Activated naive CD4-positive, alpha-beta T cell treated with anti-CD3 and anti-CD28 coated beads, Interleukin-2, amount 10 ng/mL, durations not matched to agents 7 days and 5 days (primary cell): ENCODE data around the gene HAP1.
A peak's percentile ranks its signal among the peaks of the same experiment; 100 is the strongest.
"Not testable (repeated sequence)": the region's sequence is repeated elsewhere in the genome, so short reads cannot be mapped to it uniquely, and the experiment has no call there.

Source experiments
- CTCF ChIA-PET: fragments of 350-600 bp; sonication (Branson Sonifier 250); formaldehyde crosslinking; loops from one replicate; lab custom pipeline; 2021; ENCODE audit warnings: antibody characterized with exemption; lab: Charles Lee
- DNase-seq: peaks from one replicate; pipeline ENCODE4 v3.0.0-alpha.2; 2020
- H3K27ac Mint-ChIP-seq: one replicate; pipeline ENCODE4 v1.8.0; 2021; ENCODE audit warnings: mild to moderate bottlenecking, moderate library complexity, mixed read lengths
- H3K27me3 Mint-ChIP-seq: one replicate; pipeline ENCODE4 v1.8.0; 2021; ENCODE audit warnings: mild to moderate bottlenecking, mixed read lengths
- H3K36me3 Mint-ChIP-seq: one replicate; pipeline ENCODE4 v1.8.0; 2021; ENCODE audit warnings: mixed read lengths
- H3K4me1 Mint-ChIP-seq: one replicate; pipeline ENCODE4 v1.8.0; 2021; ENCODE audit warnings: mixed read lengths
- H3K4me3 Mint-ChIP-seq: one replicate; pipeline ENCODE4 v1.8.0; 2021; ENCODE audit warnings: mild to moderate bottlenecking, moderate library complexity, mixed read lengths
- H3K9me3 Mint-ChIP-seq: one replicate; pipeline ENCODE4 v1.8.0; 2021; ENCODE audit warnings: mixed read lengths

HAP1 gene

DNA sequence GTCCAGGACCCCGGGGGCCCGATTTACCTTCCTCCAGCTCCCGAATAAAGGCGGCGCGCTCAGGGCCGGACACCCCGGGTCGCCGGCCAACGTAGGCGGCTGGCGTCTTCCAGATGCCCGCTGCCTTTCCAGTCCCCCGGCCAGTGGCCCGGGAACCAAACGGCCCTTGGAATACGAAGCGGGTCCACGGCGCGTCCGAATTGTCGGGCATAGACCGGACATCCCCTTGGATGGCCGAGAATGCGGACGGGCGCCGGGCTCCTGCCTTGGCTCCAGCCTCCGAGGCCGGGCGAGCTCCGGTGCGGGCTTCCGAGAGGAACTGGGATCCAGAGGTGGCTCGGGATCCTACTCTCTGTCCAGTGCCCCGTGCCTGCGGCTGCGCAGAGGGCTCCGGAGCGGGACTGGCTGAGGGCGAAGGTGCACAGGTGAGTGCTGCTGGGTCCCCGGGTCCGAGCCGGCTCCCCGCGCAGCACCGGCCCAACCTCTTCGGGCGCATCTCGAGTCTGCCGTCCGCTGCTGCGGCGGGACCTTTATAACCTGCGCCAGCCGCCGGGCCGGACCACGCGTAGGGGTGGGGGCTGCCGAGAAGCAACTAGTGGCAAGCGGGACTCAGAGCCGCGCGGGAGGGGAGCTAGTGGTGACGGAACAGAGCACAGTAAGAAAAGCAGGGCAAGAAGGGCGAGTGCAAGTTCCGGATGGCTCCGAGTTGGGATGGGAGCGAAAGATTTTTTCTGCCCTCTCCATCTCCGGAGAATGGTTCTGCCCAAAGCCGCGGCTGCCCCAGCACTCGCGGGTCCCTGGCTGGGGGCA is at the start of gene HAP1:
Gene HAP1 (minus strand): TSS at position 505 of the 810 bp plus-strand sequence. CDS start 9 bp downstream, at position 496.
- Mint-ChIP-seq H3K36me3 (no peaks in the 10 kb centered on the region), H3K4me3 (peak within 1 kb of the TSS; percentile 41), H3K9me3 (no peaks in the 10 kb centered on the region), H3K27ac (no peak within 1 kb of the TSS), H3K27me3 (peaks cover 87% of the 10 kb centered on the region), H3K4me1 (peaks cover 8% of the 10 kb centered on the region)
- DNase-seq, result peak; percentile 35
- CTCF ChIA-PET, result interaction anchor here (1.0 to 4.4 kb wide), 4 partner anchors 9 to 66 kb away, joined by 3 to 55 read pairs (median 3); no protein-coding TSS in a partner anchor

GRCh38 chr17:41782142-41782541 is 47.7 kb upstream of the HAP1 start:
- no peak overlapping the region for H3K27ac Mint-ChIP-seq

DNA sequence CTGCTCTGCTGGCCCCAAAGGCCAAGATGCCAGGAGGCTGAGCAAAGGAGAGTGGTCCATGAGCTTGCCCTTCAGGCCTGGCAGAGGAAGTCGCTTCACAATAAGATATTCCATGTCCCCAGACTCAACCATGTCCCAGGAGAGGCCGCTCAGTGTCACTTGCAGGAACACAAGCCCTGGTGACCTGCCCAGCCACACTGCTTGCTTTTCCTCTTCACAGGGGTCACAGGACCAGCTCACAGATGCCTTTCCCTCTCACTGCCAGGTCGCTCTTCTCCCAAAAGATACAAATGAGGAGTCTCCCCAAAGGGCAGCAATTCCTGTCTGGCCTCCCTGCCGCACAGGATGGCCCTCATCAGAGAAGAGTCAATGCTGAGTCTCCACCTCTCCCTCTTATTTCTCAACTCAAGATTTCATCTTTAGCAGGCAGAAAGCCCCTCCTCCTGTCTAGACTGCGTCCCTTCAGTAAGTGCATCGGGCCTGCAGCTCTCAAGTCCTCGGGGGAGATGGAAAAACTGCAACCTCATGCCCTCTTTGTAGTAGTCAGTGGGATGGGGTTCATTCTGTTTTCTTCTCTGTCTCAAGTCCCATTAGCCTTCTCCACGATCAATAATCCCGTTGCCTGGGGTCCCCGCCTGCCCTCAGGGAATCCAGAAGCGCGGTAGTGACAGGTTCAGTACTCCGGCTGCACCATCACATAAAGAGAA is 47.1 kb upstream of the HAP1 start:
- CTCF ChIA-PET, result no interaction called here
- Mint-ChIP-seq H3K27ac (no peak overlapping the region), H3K4me3 (no peak overlapping the region), H3K36me3 (no peaks in the 10 kb centered on the region), H3K9me3 (no peaks in the 10 kb centered on the region), H3K4me1 (peaks cover 10% of the 10 kb centered on the region), H3K27me3 (peaks cover 64% of the 10 kb centered on the region)
- DNase-seq, result no peak

More at GRCh38 chr17:41782142-41782541, 47.7 kb upstream of the HAP1 start:
- CTCF ChIA-PET, result no interaction called here
- no peak overlapping the region for H3K4me3 Mint-ChIP-seq
- H3K36me3 Mint-ChIP-seq, result no peaks in the 10 kb centered on the region
- H3K27me3 Mint-ChIP-seq, result peaks cover 67% of the 10 kb centered on the region
- no peak for DNase-seq
- peaks cover 14% of the 10 kb centered on the region for H3K4me1 Mint-ChIP-seq
- H3K9me3 Mint-ChIP-seq, result no peaks in the 10 kb centered on the region

DNA sequence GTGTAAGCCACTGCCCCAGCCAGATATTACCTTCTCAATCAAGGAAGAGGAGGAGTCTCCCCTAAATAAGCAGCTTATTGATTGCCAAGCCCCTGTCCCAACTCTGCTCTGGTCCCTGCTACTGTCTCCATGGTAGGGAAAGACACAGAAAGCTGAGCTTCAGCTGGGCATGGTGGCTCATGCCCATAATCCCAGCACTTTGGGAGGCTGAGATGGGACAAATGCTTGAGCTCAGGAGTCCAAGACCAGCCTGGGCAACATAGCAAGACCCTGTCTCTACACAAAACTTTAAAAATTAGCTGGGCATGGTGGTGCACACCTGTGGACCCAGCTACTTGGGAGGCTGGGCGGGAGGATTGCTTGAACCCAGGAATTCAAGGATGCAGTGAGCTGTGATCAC is 45.5 kb upstream of the HAP1 start:
- H3K36me3 Mint-ChIP-seq, result no peaks in the 10 kb centered on the region
- H3K27ac Mint-ChIP-seq, result no peak overlapping the region
- no peak for DNase-seq
- no peaks in the 10 kb centered on the region for H3K9me3 Mint-ChIP-seq
- CTCF ChIA-PET, result no interaction called here
- H3K4me3 Mint-ChIP-seq, result no peak overlapping the region
- H3K4me1 Mint-ChIP-seq, result peaks cover 5% of the 10 kb centered on the region
- H3K27me3 Mint-ChIP-seq, result peaks cover 48% of the 10 kb centered on the region

- Mint-ChIP-seq H3K4me3 (no peak overlapping the region), H3K27ac (no peak overlapping the region), H3K4me1 (no peaks in the 10 kb centered on the region), H3K27me3 (peaks cover 26% of the 10 kb centered on the region), H3K9me3 (no peaks in the 10 kb centered on the region), H3K36me3 (no peaks in the 10 kb centered on the region)
- CTCF ChIA-PET, result interaction anchor here (0.7 to 1.4 kb wide), 2 partner anchors 9 to 36 kb away, joined by 3 read pairs; partner anchors contain the start of gene JUP
- no peak for DNase-seq
Observed at GRCh38 chr17:41777574-41778188, 43.2 kb upstream of the HAP1 start.

DNA sequence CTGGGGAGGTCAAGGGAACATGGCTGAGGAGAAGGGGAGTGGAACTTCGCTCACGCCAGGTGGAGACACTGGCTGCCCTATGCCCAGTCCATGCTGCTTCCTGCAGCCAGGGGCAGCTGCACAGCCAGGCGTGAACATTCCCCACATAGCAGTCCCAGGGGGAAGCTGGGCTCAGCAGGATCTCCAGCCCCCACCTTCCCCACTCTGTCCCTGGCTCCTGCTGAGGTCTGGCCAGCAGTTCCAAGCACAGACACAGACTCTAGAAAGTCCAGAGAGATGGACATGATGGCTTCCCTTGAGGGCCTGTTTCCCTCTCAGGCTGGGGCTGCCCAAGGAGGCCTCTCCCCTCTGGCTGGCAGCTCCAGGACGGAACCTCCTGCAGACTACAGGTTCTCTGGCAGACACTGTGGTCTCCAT is 42.7 kb upstream of the HAP1 start:
- Mint-ChIP-seq H3K4me3 (no peak overlapping the region), H3K4me1 (no peaks in the 10 kb centered on the region), H3K27me3 (peaks cover 20% of the 10 kb centered on the region), H3K9me3 (no peaks in the 10 kb centered on the region), H3K27ac (no peak overlapping the region), H3K36me3 (no peaks in the 10 kb centered on the region)
- CTCF ChIA-PET, result interaction anchor here (0.7 kb wide), 1 partner anchor 35 kb away, joined by 3 read pairs; no protein-coding TSS in a partner anchor
- DNase-seq, result no peak

- H3K4me3 Mint-ChIP-seq, H3K4me1 Mint-ChIP-seq, DNase-seq, CTCF ChIA-PET, H3K27ac Mint-ChIP-seq, H3K36me3 Mint-ChIP-seq, H3K9me3 Mint-ChIP-seq: not testable (repeated sequence)
- H3K27me3 Mint-ChIP-seq, result peaks cover 13% of the 10 kb centered on the region
Observed at GRCh38 chr17:41776262-41776900, 41.9 kb upstream of the HAP1 start.

DNA sequence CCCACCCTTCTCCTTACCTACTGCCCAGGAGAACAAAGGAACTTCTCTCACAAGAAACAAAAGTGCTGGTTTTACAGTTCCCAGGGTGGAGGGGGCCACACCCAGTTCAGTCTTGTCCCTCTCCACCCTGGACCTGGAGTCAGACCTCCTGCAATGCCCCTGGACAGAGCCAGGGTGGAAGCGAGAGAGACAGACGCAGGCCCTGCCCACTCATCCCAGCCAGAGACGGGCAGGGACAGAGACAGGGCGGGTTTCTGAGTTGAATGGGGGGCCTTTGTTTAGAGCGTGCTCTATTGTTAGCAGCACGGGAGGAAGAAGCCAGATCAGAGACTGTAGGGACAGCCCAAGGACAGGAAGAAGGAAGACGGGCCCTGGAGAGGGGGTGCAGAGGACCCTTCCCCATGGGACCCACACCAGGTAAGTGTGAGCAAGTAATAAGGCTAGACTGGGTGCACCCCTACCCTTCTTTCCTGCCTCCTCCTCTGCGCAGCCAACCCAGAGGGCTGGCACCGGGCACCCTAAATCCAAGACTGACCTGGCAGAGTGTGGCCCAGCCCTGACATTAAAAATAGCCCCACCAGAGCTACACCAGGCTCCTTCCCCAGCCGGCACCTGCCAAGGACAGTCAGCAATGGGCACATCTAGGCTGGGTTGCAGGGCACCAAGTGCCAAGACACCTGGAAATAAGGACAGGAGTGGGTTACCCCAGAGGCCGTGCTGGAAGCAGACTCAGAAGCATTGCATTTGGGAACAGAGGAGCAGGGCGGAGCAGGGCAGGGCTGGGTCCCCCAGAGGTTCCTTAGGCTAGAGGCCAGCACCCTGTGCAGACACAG is 41.2 kb upstream of the HAP1 start:
- Mint-ChIP-seq H3K4me1 (no peaks in the 10 kb centered on the region), H3K27me3 (peaks cover 8% of the 10 kb centered on the region), H3K36me3 (no peaks in the 10 kb centered on the region), H3K27ac (no peak overlapping the region), H3K4me3 (no peak overlapping the region), H3K9me3 (no peaks in the 10 kb centered on the region)
- DNase-seq, result no peak
- CTCF ChIA-PET, result no interaction called here

GRCh38 chr17:41773731-41774193 is 39.3 kb upstream of the HAP1 start:
- Mint-ChIP-seq H3K36me3 (no peaks in the 10 kb centered on the region), H3K4me1 (no peaks in the 10 kb centered on the region), H3K27ac (no peak overlapping the region), H3K4me3 (no peak overlapping the region), H3K27me3 (peaks cover 8% of the 10 kb centered on the region), H3K9me3 (no peaks in the 10 kb centered on the region)
- no peak for DNase-seq
- CTCF ChIA-PET, result interaction anchor here (0.9 kb wide), 1 partner anchor 28 kb away, joined by 3 read pairs; no protein-coding TSS in a partner anchor

DNA sequence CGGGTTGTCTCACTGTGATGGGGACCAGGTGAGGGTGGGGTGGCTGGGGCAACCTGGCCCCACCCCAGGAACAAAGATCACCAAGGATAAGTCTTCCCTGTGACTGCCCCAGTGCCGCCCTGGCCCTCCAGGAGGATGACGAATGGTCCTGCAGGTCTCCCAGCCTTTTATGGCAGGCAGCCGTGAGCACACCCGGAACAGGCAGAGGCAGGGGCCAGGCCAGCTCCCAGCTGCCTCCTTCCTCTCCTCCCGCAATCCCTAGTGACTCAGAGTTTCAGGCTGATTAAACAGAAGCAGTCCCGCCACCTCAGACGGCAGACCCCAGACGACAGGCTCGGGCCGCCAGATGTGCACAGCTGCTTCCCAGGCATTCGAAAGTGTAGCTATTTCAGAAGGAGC is 38.7 kb upstream of the HAP1 start:
- H3K27me3 Mint-ChIP-seq, result peaks cover 8% of the 10 kb centered on the region
- no peak overlapping the region for H3K4me3 Mint-ChIP-seq
- H3K9me3 Mint-ChIP-seq, result no peaks in the 10 kb centered on the region
- DNase-seq, result no peak
- no peak overlapping the region for H3K27ac Mint-ChIP-seq
- no peaks in the 10 kb centered on the region for H3K36me3 Mint-ChIP-seq
- H3K4me1 Mint-ChIP-seq, result no peaks in the 10 kb centered on the region
- CTCF ChIA-PET, result no interaction called here

GRCh38 chr17:41772586-41773189 is 38.2 kb upstream of the HAP1 start:
- H3K4me3 Mint-ChIP-seq, result no peak overlapping the region
- peaks cover 7% of the 10 kb centered on the region for H3K27me3 Mint-ChIP-seq
- CTCF ChIA-PET, result no interaction called here
- no peaks in the 10 kb centered on the region for H3K4me1 Mint-ChIP-seq
- no peaks in the 10 kb centered on the region for H3K36me3 Mint-ChIP-seq
- H3K27ac Mint-ChIP-seq, result no peak overlapping the region
- H3K9me3 Mint-ChIP-seq, result no peaks in the 10 kb centered on the region
- no peak for DNase-seq

- H3K4me1 Mint-ChIP-seq, result no peaks in the 10 kb centered on the region
- CTCF ChIA-PET, result no interaction called here
- H3K4me3 Mint-ChIP-seq, result no peak overlapping the region
- H3K9me3 Mint-ChIP-seq, result no peaks in the 10 kb centered on the region
- no peaks in the 10 kb centered on the region for H3K36me3 Mint-ChIP-seq
- DNase-seq, result no peak
- H3K27ac Mint-ChIP-seq, result no peak overlapping the region
- peaks cover 3% of the 10 kb centered on the region for H3K27me3 Mint-ChIP-seq
Observed at GRCh38 chr17:41772218-41772585, 37.8 kb upstream of the HAP1 start.
